ENCODE measurements around the gene LLCFC1.

DNA sequence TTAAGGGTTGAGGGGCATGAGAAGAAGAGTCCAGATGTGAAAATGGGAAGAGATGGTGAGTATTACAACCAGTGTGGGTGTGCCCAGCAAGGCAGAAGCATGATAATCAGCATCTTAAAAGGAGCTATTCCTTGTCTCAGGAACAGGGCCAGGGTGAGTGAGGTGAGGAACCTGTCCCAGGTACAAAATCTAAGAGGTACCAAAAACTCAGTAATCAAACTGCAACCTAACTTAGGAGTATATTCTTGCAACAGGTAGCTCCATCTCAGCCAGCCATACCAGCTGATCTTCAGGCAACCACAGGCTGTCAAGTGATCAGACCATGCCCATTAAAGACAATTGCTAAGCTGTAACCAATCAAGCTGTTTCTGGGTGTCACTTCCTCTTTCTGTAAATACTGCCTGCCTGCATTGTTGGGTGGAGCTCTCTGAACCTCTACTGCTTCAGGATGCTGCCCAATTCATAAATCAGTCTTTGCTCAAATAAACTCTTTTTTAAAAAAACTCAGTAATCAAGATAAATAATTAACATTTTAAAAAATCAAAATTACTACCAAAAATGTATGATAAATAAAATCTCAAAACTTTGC is 15.5 kb downstream of the LLCFC1 start:
- TF ChIP-seq, protein P1, sequence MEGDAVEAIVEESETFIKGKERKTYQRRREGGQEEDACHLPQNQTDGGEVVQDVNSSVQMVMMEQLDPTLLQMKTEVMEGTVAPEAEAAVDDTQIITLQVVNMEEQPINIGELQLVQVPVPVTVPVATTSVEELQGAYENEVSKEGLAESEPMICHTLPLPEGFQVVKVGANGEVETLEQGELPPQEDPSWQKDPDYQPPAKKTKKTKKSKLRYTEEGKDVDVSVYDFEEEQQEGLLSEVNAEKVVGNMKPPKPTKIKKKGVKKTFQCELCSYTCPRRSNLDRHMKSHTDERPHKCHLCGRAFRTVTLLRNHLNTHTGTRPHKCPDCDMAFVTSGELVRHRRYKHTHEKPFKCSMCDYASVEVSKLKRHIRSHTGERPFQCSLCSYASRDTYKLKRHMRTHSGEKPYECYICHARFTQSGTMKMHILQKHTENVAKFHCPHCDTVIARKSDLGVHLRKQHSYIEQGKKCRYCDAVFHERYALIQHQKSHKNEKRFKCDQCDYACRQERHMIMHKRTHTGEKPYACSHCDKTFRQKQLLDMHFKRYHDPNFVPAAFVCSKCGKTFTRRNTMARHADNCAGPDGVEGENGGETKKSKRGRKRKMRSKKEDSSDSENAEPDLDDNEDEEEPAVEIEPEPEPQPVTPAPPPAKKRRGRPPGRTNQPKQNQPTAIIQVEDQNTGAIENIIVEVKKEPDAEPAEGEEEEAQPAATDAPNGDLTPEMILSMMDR (IDR thresholded peaks at IDR 0.05; ENCODE audit: low read length) = no peak
- no peak for TF ChIP-seq EZH2 (optimal IDR thresholded peaks at IDR 0.05; ENCODE audit: low read depth, low read length)

All from MM.1S (cell line).